GM12878 (cell line): ENCODE results near the gene AURKAIP1. TPM values are rescaled to one million over a fixed set of nuclear protein-coding genes. Genes with fewer than 3 reads are reported as not detected.

Experiments
- ATAC-seq: fragments of 200-7000 bp; cut with Tn5 transposase; 3 replicates; pipeline ENCODE4 v1.9.1; 2020; ENCODE audit warnings: mild to moderate bottlenecking, moderate library complexity
- BruUV-seq: library from RNA; stranded (reverse); fragments of 400-500 nt; replicated peaks from 2 replicates; lab custom pipeline; 2021; lab: Mats Ljungman, UMichigan
- CTCF ChIA-PET: fragments of 300-600 bp; sonication (Branson Sonifier 250); formaldehyde crosslinking; extraction: SDS; loops from one replicate; lab custom pipeline; 2021; ENCODE audit warnings: inconsistent platforms; lab: Yijun Ruan, JAX
- POLR2A ChIA-PET: fragments of 350-600 bp; formaldehyde crosslinking; extraction: SDS; loops from one replicate; lab custom pipeline; 2021; ENCODE audit warnings: inconsistent platforms; lab: Charles Lee
- RAD21 ChIA-PET: fragments of 300-600 bp; sonication (Branson Sonifier 250); formaldehyde crosslinking; loops from one replicate; lab custom pipeline; 2023; ENCODE audit warnings: antibody characterized with exemption; ENCODE audit not compliant: unreplicated experiment; lab: Charles Lee
- SMC1A ChIA-PET: fragments of 300-600 bp; sonication (Branson Sonifier 250); formaldehyde crosslinking; loops from one replicate; lab custom pipeline; 2023; ENCODE audit not compliant: unreplicated experiment, uncharacterized antibody; lab: Charles Lee
- DNase-seq: peaks from one replicate; pipeline ENCODE4 v3.0.0-alpha.2; 2011; ENCODE audit warnings: low read depth, low spot score
- FAIRE-seq: peaks from 3 replicates; lab custom pipeline; 2011; peaks lifted over from hg19 to GRCh38; lab: Jason Lieb, UNC
- H2AFZ ChIP-seq: 2 replicates; pipeline ENCODE4 v1.6.0; 2011; ENCODE audit warnings: low read depth, low read length, control low read depth; ENCODE audit not compliant: control insufficient read depth
- H3K27ac ChIP-seq: 2 replicates; pipeline ENCODE4 v1.5.1; 2011; ENCODE audit warnings: control low read depth; ENCODE audit not compliant: control insufficient read depth, insufficient read depth
- H3K27me3 ChIP-seq, 2 experiments: replicated peaks in 1 of 2; 2 replicates each; pipeline versions ENCODE4 v1.6.0 to v1.6.1; 2011; ENCODE audit warnings: low read length in 1 of 2; ENCODE audit not compliant: control insufficient read depth in 2 of 2, insufficient read depth in 2 of 2
- H3K36me3 ChIP-seq, 2 experiments: 2 replicates each; pipeline ENCODE4 v1.5.1; 2011; ENCODE audit warnings: low read length in 1 of 2; ENCODE audit not compliant: control insufficient read depth in 2 of 2, insufficient read depth in 2 of 2
- H3K4me1 ChIP-seq: 2 replicates; pipeline ENCODE4 v1.6.1; 2011; ENCODE audit warnings: mild to moderate bottlenecking, low read length, moderate library complexity, mixed read lengths; ENCODE audit not compliant: control insufficient read depth, insufficient read depth
- H3K4me2 ChIP-seq: 2 replicates; pipeline ENCODE4 v1.6.0; 2011; ENCODE audit warnings: control low read depth; ENCODE audit not compliant: control insufficient read depth, insufficient read depth
- H3K4me3 ChIP-seq: fragments of 200-600 bp; sonication (generic); 2 replicates; pipeline ENCODE4 v1.5.1; 2016
- H3K79me2 ChIP-seq: 2 replicates; pipeline ENCODE4 v1.6.0; 2011; ENCODE audit warnings: low read length; ENCODE audit not compliant: control insufficient read depth, insufficient read depth
- H3K9ac ChIP-seq: 2 replicates; pipeline ENCODE4 v1.8.0; 2011; ENCODE audit warnings: low read length, control low read depth, mixed read lengths; ENCODE audit not compliant: control insufficient read depth, insufficient read depth
- H3K9me3 ChIP-seq: replicated peaks from 3 replicates; pipeline ENCODE4 v1.5.1; 2011; ENCODE audit warnings: mild to moderate bottlenecking, low read length; ENCODE audit not compliant: control insufficient read depth, insufficient read depth
- H4K20me1 ChIP-seq: 2 replicates; pipeline ENCODE4 v1.6.0; 2011; ENCODE audit not compliant: control insufficient read depth, insufficient read depth
- BACH1 ChIP-seq: fragments of 450-650 bp; IDR thresholded peaks from 2 replicates; pipeline ENCODE4 v1.6.1; 2017; ENCODE audit warnings: mild to moderate bottlenecking, borderline replicate concordance
- CHD2 ChIP-seq: IDR thresholded peaks from 2 replicates; pipeline ENCODE4 v1.6.1; 2011; ENCODE audit warnings: low read depth, low read length, improper control_type of control experiment, borderline replicate concordance
- EED ChIP-seq: sonication (generic); IDR thresholded peaks from 2 replicates; pipeline ENCODE4 v1.6.1; 2016; ENCODE audit warnings: antibody characterized with exemption, low read depth
- GATAD2B ChIP-seq: fragments of 450-650 bp; conservative IDR thresholded peaks from 2 replicates; pipeline ENCODE4 v1.6.1; 2017; ENCODE audit warnings: low read depth, mild to moderate bottlenecking, moderate library complexity
- IKZF1 ChIP-seq: fragments of 450-650 bp; conservative IDR thresholded peaks from 2 replicates; pipeline ENCODE4 v1.6.1; 2017; ENCODE audit warnings: antibody characterized with exemption, mild to moderate bottlenecking
- NR2C1 ChIP-seq: fragments of 450-650 bp; IDR thresholded peaks from 2 replicates; pipeline ENCODE4 v1.6.1; 2017; ENCODE audit warnings: antibody characterized with exemption, mild to moderate bottlenecking, moderate library complexity
- POLR2A ChIP-seq: IDR thresholded peaks from 2 replicates; pipeline ENCODE4 v1.6.1; 2011; ENCODE audit warnings: low read depth, mild to moderate bottlenecking, low read length
- RCOR1 ChIP-seq: conservative IDR thresholded peaks from 2 replicates; pipeline ENCODE4 v1.6.1; 2012; ENCODE audit warnings: low read depth, low read length, improper control_type of control experiment
- RELB ChIP-seq: fragments of 450-650 bp; IDR thresholded peaks from 2 replicates; pipeline ENCODE4 v1.6.1; 2017; ENCODE audit warnings: low read depth, mild to moderate bottlenecking, moderate library complexity
- RUNX3 ChIP-seq: IDR thresholded peaks from 2 replicates; pipeline ENCODE4 v1.6.1; 2012; ENCODE audit warnings: low read length, inconsistent platforms
- SMC3 ChIP-seq: IDR thresholded peaks from 2 replicates; pipeline ENCODE4 v1.6.1; 2011; ENCODE audit warnings: low read length, improper control_type of control experiment, borderline replicate concordance
- WRNIP1 ChIP-seq: IDR thresholded peaks from 2 replicates; pipeline ENCODE4 v1.6.1; 2011; ENCODE audit warnings: low read depth, low read length, improper control_type of control experiment, borderline replicate concordance
- YY1 ChIP-seq: IDR thresholded peaks from 2 replicates; pipeline ENCODE4 v1.6.1; 2011; ENCODE audit warnings: low read depth, mild to moderate bottlenecking, low read length
- ZNF384 ChIP-seq: IDR thresholded peaks from 2 replicates; pipeline ENCODE4 v1.6.1; 2012; ENCODE audit warnings: low read depth, mild to moderate bottlenecking, low read length, improper control_type of control experiment, borderline replicate concordance
- WGBS: methylation state at CpG from one replicate; pipeline ENCODE4 v1.1.6; 2016; ENCODE audit warnings: low lambda C conversion rate; ENCODE audit not compliant: insufficient replicate concordance, insufficient coverage; ENCODE audit errors: missing lambda C conversion rate; 5-methylcytosine and 5-hydroxymethylcytosine counted together
- in situ Hi-C: fragments of 300-500 bp; cut with MboI; formaldehyde crosslinking; loops from 9 replicates; pipeline ENCODE4 v1.14.3; 2018; ENCODE audit warnings: mixed read lengths
- intact Hi-C: fragments of 100-400 bp; cut with micrococcal nuclease; formaldehyde crosslinking; loops from one replicate; pipeline ENCODE4 v1.14.2; 2022; ENCODE audit not compliant: unreplicated experiment
- polyA plus RNA-seq, 11 experiments: library from polyadenylated mRNA; depleted of rRNA in 4 of 11; unstranded in 6 of 11; stranded (reverse) in 5 of 11; fragments of >200 nt; fragmentation: Nextera tagmentation in 4 of 11; fragmentation: Illumina TruSeq in 1 of 11; extraction: Ambion mirVana in 4 of 11; extraction: Trizol in 1 of 11; gene quantifications; 1 replicate in 1 of 11; 2 replicates in 10 of 11; pipeline versions ENCODE4 v1.2.1 to v1.2.3, GENCODE V29; 2011 to 2016; ENCODE audit warnings: inconsistent platforms in 2 of 11, missing spikeins in 2 of 11, low read depth in 1 of 11
- total RNA-seq, 4 experiments: library from RNA; depleted of rRNA in 3 of 4; stranded (reverse); fragments of >200 nt in 3 of 4; fragmentation: Illumina TruSeq in 1 of 4; extraction: Trizol in 1 of 4; gene quantifications; 2 replicates each; pipeline versions ENCODE4 v1.2.1 to v1.2.3, GENCODE V29; 2013 to 2021
- TF ChIP-seq, protein P1 (sequence below): IDR thresholded peaks from 2 replicates; pipeline ENCODE4 v1.6.1; 2012; ENCODE audit warnings: low read depth, low read length, improper control_type of control experiment
- TF ChIP-seq, protein P2 (sequence below): fragments of 450-650 bp; IDR thresholded peaks from 2 replicates; pipeline ENCODE4 v1.6.1; 2017; ENCODE audit warnings: mild to moderate bottlenecking

AURKAIP1 gene
- total and polyA plus RNA-seq, 10 of the 15 experiments (the other 5 are each of a cell fraction or from before 2014, with no cell fraction given), result 6.5 to 366 (median 120) TPM

- in situ Hi-C loops (no loop called here), intact Hi-C loops (loop anchor here (10.0 kb wide), 1 partner anchor 133 kb away; no protein-coding TSS in a partner anchor)
- peaks cover 0 to 3% of the 10 kb centered on the region in 2 experiments; a peak in 2 of 4 replicates for H3K36me3 ChIP-seq
- no peak for FAIRE-seq
- 23% methylated on average over 26 of the region's 26 CpGs for WGBS
- H3K4me3 ChIP-seq, result no peak overlapping the region
- peaks cover 24% of the 10 kb centered on the region for H3K4me1 ChIP-seq
- no peaks in the 10 kb centered on the region for H3K27me3 ChIP-seq
- peak overlapping the region; percentile 42 for H3K27ac ChIP-seq
- peak overlapping the region; percentile 22 for H3K9ac ChIP-seq
- H3K79me2 ChIP-seq, result peaks cover 30% of the 10 kb centered on the region
- ATAC-seq, result peak; percentile 73
- no TSS peak for BruUV-seq
- H3K9me3 ChIP-seq, result peaks cover 2% of the 10 kb centered on the region; the same call in 1 of the 3 replicates
- no peak for DNase-seq
- ChIA-PET RAD21 (interaction anchor here (0.7 to 1.5 kb wide), 5 partner anchors 24 to 132 kb away, joined by 3 to 6 read pairs (median 3); partner anchors contain the start of gene CCNL2), POLR2A (interaction anchor here (0.6 to 1.1 kb wide), 2 partner anchors 66 to 93 kb away, joined by 3 read pairs; no protein-coding TSS in a partner anchor), CTCF (interaction anchor here (0.6 to 2.8 kb wide), 21 partner anchors 13 to 387 kb away, joined by 3 to 15 read pairs (median 6); partner anchors contain the start of genes AGRN, DVL1, MRPL20 and MXRA8), SMC1A (interaction anchor here (0.9 to 1.8 kb wide), 7 partner anchors 24 to 387 kb away, joined by 3 to 5 read pairs (median 3); no protein-coding TSS in a partner anchor)
- H3K4me2 ChIP-seq, result peak overlapping the region; percentile 97
- no peaks in the 10 kb centered on the region for H4K20me1 ChIP-seq
- peak overlapping the region; percentile 21; the same call in 1 of the 2 replicates for H2AFZ ChIP-seq
- TF ChIP-seq RUNX3 (peak; percentile 36; the same call in 1 of the 2 replicates), BACH1 (peak; percentile 19; the same call in 1 of the 2 replicates), SMC3 (peak; percentile 63), RCOR1 (no peak), WRNIP1 (no peak), GATAD2B (peak; percentile 32; the same call in 1 of the 2 replicates), YY1 (peak; percentile 72), EED (0 out of 2 replicates have a peak, but pooled peaks have one; percentile 50), RELB (no peak), CHD2 (no peak), POLR2A (peak; percentile 43; the same call in 1 of the 2 replicates), NR2C1 (no peak), IKZF1 (peak; percentile 75), ZNF384 (no peak)
- TF ChIP-seq, protein P1, sequence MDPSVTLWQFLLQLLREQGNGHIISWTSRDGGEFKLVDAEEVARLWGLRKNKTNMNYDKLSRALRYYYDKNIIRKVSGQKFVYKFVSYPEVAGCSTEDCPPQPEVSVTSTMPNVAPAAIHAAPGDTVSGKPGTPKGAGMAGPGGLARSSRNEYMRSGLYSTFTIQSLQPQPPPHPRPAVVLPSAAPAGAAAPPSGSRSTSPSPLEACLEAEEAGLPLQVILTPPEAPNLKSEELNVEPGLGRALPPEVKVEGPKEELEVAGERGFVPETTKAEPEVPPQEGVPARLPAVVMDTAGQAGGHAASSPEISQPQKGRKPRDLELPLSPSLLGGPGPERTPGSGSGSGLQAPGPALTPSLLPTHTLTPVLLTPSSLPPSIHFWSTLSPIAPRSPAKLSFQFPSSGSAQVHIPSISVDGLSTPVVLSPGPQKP, result no peak
- TF ChIP-seq, protein P2, sequence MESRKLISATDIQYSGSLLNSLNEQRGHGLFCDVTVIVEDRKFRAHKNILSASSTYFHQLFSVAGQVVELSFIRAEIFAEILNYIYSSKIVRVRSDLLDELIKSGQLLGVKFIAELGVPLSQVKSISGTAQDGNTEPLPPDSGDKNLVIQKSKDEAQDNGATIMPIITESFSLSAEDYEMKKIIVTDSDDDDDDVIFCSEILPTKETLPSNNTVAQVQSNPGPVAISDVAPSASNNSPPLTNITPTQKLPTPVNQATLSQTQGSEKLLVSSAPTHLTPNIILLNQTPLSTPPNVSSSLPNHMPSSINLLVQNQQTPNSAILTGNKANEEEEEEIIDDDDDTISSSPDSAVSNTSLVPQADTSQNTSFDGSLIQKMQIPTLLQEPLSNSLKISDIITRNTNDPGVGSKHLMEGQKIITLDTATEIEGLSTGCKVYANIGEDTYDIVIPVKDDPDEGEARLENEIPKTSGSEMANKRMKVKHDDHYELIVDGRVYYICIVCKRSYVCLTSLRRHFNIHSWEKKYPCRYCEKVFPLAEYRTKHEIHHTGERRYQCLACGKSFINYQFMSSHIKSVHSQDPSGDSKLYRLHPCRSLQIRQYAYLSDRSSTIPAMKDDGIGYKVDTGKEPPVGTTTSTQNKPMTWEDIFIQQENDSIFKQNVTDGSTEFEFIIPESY, result no peak
Measured at GRCh38 chr1:1371746-1372711, 3.0 kb downstream of the AURKAIP1 start.
